ENCODE results near the gene GDE1. TPM values are rescaled to one million over a fixed set of nuclear protein-coding genes. Genes with fewer than 3 reads are reported as not detected.

GDE1 gene
- total RNA-seq, 1 experiment from 2014 or later: 48.6 TPM

DNA sequence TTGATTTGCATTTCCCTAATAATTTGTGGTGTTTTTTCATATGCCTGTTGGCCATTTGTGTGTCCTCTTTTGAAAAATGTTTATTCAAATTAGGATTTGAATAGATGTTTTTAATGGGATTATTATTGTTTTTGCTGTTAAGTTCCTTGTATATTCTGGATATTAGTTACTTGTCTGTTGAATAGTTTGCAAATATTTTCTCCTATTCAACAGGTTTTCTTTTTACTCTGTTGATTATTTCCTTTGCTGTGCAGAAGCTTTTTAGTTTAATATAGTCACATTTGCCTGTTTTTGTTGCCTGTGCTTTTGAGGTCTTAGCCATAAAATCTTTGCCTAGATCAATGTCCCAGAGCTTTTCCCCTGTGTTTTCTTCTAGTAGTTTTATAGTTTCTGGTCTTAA lies 9.6 kb downstream of the GDE1 start:
- Histone ChIP-seq H2BK15ac (ENCODE audit: low read depth, low read length) (no peak overlapping the region), H4K20me1 (ENCODE audit: control insufficient read depth, insufficient read depth, insufficient read length) (no peaks in the 10 kb centered on the region), H2BK120ac (ENCODE audit: low read depth, low read length, poor library complexity, severe bottlenecking) (no peak overlapping the region), H2BK20ac (ENCODE audit: low read depth, low read length, poor library complexity, severe bottlenecking) (no peak overlapping the region), H3K9ac (ENCODE audit: extremely low read depth, insufficient read length, low read length) (no peak overlapping the region), H3K79me1 (ENCODE audit: insufficient read depth, low read depth, low read length, poor library complexity, severe bottlenecking) (no peaks in the 10 kb centered on the region), H3K23ac (ENCODE audit: insufficient read length, low read depth, low read length) (no peak overlapping the region), H3K27ac (ENCODE audit: insufficient read length, low read depth, low read length) (no peak overlapping the region), H4K8ac (replicated peaks; ENCODE audit: insufficient read length, low read depth, low read length) (no peak overlapping the region), H2BK12ac (ENCODE audit: insufficient read length, low read depth, low read length) (no peak overlapping the region), H3K4me2 (ENCODE audit: insufficient read depth, insufficient read length, low read length) (no peak overlapping the region), H3K9me3 (ENCODE audit: control insufficient read depth, low read depth, low read length) (no peaks in the 10 kb centered on the region), H3K4me1 (ENCODE audit: insufficient read depth, low read length) (no peaks in the 10 kb centered on the region), H4K91ac (ENCODE audit: insufficient read length, low read depth, low read length) (no peak overlapping the region), H3T11ph (ENCODE audit: low read length) (no peak overlapping the region), H3K27me3 (ENCODE audit: insufficient read depth, low read length) (no peaks in the 10 kb centered on the region), H4K5ac (ENCODE audit: insufficient read length, low read depth, low read length) (no peak overlapping the region), H3K23me2 (ENCODE audit: insufficient read length, low read depth, low read length, poor library complexity, severe bottlenecking) (no peaks in the 10 kb centered on the region), H3K14ac (ENCODE audit: insufficient read depth, low read length) (no peak overlapping the region), H3K4ac (ENCODE audit: low read depth, low read length) (no peak overlapping the region), H2AFZ (ENCODE audit: low read length) (no peak overlapping the region), H3K18ac (ENCODE audit: insufficient read length, low read depth, low read length) (no peak overlapping the region), H3K79me2 (ENCODE audit: insufficient read depth, low read length) (no peaks in the 10 kb centered on the region), H2AK5ac (ENCODE audit: insufficient read length, low read length) (no peak overlapping the region), H2BK5ac (ENCODE audit: insufficient read length, low read length) (no peak overlapping the region), H3K56ac (ENCODE audit: insufficient read length, low read depth, low read length) (no peak overlapping the region)
- Mint-ChIP-seq H3K4me3 (no peak overlapping the region), H3K36me3 (ENCODE audit: insufficient read depth in 1 of 3, low read depth in 3 of 3) (peaks cover 38 to 59% (median 46%) of the 10 kb centered on the region in 3 experiments), H3K27ac (no peak overlapping the region), H3K4me1 (no peaks in the 10 kb centered on the region), H3K27me3 (ENCODE audit: low read depth) (no peaks in the 10 kb centered on the region), H3K9me3 (no peaks in the 10 kb centered on the region)
- TF ChIP-seq, protein P1, sequence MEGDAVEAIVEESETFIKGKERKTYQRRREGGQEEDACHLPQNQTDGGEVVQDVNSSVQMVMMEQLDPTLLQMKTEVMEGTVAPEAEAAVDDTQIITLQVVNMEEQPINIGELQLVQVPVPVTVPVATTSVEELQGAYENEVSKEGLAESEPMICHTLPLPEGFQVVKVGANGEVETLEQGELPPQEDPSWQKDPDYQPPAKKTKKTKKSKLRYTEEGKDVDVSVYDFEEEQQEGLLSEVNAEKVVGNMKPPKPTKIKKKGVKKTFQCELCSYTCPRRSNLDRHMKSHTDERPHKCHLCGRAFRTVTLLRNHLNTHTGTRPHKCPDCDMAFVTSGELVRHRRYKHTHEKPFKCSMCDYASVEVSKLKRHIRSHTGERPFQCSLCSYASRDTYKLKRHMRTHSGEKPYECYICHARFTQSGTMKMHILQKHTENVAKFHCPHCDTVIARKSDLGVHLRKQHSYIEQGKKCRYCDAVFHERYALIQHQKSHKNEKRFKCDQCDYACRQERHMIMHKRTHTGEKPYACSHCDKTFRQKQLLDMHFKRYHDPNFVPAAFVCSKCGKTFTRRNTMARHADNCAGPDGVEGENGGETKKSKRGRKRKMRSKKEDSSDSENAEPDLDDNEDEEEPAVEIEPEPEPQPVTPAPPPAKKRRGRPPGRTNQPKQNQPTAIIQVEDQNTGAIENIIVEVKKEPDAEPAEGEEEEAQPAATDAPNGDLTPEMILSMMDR (conservative IDR thresholded peaks at IDR 0.05): no peak
- no peak for DNase-seq
